A549 (cell line): ENCODE results near the gene COPS9. TPM values are rescaled to one million over a fixed set of nuclear protein-coding genes. Genes with fewer than 3 reads are reported as not detected.

Experiments used
- ATAC-seq, 2 experiments: fragments of 200-7000 bp in 1 of 2; fragments of >200 bp in 1 of 2; cut with Nextera tagmentation in 1 of 2; cut with Tn5 transposase in 1 of 2; 3 replicates each; pipeline versions ENCODE4 v1.8.0 to v1.9.1; 2018 to 2020; ENCODE audit warnings: mild to moderate bottlenecking in 1 of 2, moderate library complexity in 1 of 2
- CTCF ChIA-PET: fragments of 300-600 bp; sonication (Branson Sonifier 250); formaldehyde crosslinking; extraction: SDS; loops from one replicate; lab custom pipeline; 2021; ENCODE audit warnings: antibody characterized with exemption, inconsistent platforms; lab: Yijun Ruan, JAX
- POLR2A ChIA-PET: fragments of 350-600 bp; formaldehyde crosslinking; extraction: SDS; loops from one replicate; lab custom pipeline; 2021; ENCODE audit warnings: antibody characterized with exemption, inconsistent platforms; lab: Yijun Ruan, JAX
- DNase-seq, 2 experiments: peaks; one replicate each; pipeline versions ENCODE4 v3.0.0 to v3.0.0-alpha.2; 2011 to 2016; ENCODE audit warnings: low read depth in 1 of 2, low spot score in 1 of 2
- FAIRE-seq: peaks from 2 replicates; lab custom pipeline; 2011; peaks lifted over from hg19 to GRCh38; lab: Jason Lieb, UNC
- H3K27ac ChIP-seq, 2 experiments: fragments of >200 bp; sonication (Bioruptor Twin); formaldehyde crosslinking; 3 replicates each; pipeline ENCODE4 v1.5.1; 2016 to 2017
- H3K4me1 ChIP-seq: fragments of >200 bp; sonication (Bioruptor Twin); formaldehyde crosslinking; 3 replicates; pipeline ENCODE4 v1.6.1; 2016
- H3K4me2 ChIP-seq: fragments of >200 bp; sonication (Bioruptor Twin); formaldehyde crosslinking; 3 replicates; pipeline ENCODE4 v1.6.1; 2016
- H3K4me3 ChIP-seq: fragments of >200 bp; sonication (Bioruptor Twin); formaldehyde crosslinking; 3 replicates; pipeline ENCODE4 v1.5.1; 2016
- H3K9me3 ChIP-seq: fragments of >200 bp; sonication (Bioruptor Twin); formaldehyde crosslinking; 3 replicates; pipeline ENCODE4 v1.6.1; 2016
- BHLHE40 ChIP-seq: IDR thresholded peaks from 2 replicates; pipeline ENCODE4 v1.6.1; 2012; ENCODE audit warnings: low read depth, low read length, inconsistent platforms
- CBX2 ChIP-seq: fragments of 200-600 bp; sonication (generic); IDR thresholded peaks from 2 replicates; pipeline ENCODE4 v1.6.1; 2016; ENCODE audit warnings: low read depth, mild to moderate bottlenecking, borderline replicate concordance
- EHMT2 ChIP-seq: fragments of 200-600 bp; sonication (generic); IDR thresholded peaks from 2 replicates; pipeline ENCODE4 v1.6.1; 2016; ENCODE audit warnings: antibody characterized with exemption, low read depth, mild to moderate bottlenecking, moderate library complexity
- EP300 ChIP-seq, 2 experiments: fragments of >200 bp; sonication (Bioruptor Twin); formaldehyde crosslinking; IDR thresholded peaks; 2 replicates in 1 of 2; 3 replicates in 1 of 2; pipeline ENCODE4 v1.6.1; 2016 to 2017
- FOSB ChIP-seq: fragments of 250-450 bp; sonication (Bioruptor Pico); IDR thresholded peaks from 2 replicates; pipeline ENCODE4 v1.5.0; 2020; ENCODE audit warnings: mild to moderate bottlenecking, moderate library complexity
- FOSL2 ChIP-seq, 2 experiments: fragments of 450-650 bp in 1 of 2; fragments of >200 bp in 1 of 2; sonication (Bioruptor Twin) in 1 of 2; formaldehyde crosslinking; IDR thresholded peaks; 2 replicates each; pipeline versions ENCODE4 v1.5.0 to v1.6.1; 2016 to 2020; ENCODE audit warnings: mild to moderate bottlenecking in 1 of 2, moderate library complexity in 1 of 2
- HDAC2 ChIP-seq: fragments of 200-600 bp; sonication (generic); IDR thresholded peaks from 2 replicates; pipeline ENCODE4 v1.6.1; 2016
- HMGXB4 ChIP-seq: fragments of 250-450 bp; sonication (Bioruptor Pico); IDR thresholded peaks from 2 replicates; pipeline ENCODE4 v1.5.0; 2021; ENCODE audit warnings: mild to moderate bottlenecking, moderate library complexity, borderline replicate concordance
- HOXA7 ChIP-seq: fragments of 250-450 bp; sonication (Bioruptor Pico); IDR thresholded peaks from 2 replicates; pipeline ENCODE4 v1.5.0; 2020; ENCODE audit warnings: mild to moderate bottlenecking, moderate library complexity
- HOXB13 ChIP-seq: fragments of 250-450 bp; sonication (Bioruptor Pico); IDR thresholded peaks from 2 replicates; pipeline ENCODE4 v1.5.0; 2020; ENCODE audit warnings: low read depth, mild to moderate bottlenecking, moderate library complexity
- KDM5A ChIP-seq: fragments of 200-600 bp; sonication (generic); IDR thresholded peaks from 2 replicates; pipeline ENCODE4 v1.6.1; 2016; ENCODE audit warnings: antibody characterized with exemption, mild to moderate bottlenecking
- MAFK ChIP-seq: fragments of 450-650 bp; IDR thresholded peaks from 2 replicates; pipeline ENCODE4 v1.6.1; 2014; ENCODE audit not compliant: partially characterized antibody
- MAX ChIP-seq: IDR thresholded peaks from 2 replicates; pipeline ENCODE4 v1.6.1; 2012
- PBX3 ChIP-seq: IDR thresholded peaks from 2 replicates; pipeline ENCODE4 v1.6.1; 2012
- POLR2AphosphoS2 ChIP-seq: conservative IDR thresholded peaks from 2 replicates; pipeline ENCODE4 v1.6.1; 2012; ENCODE audit warnings: low read length, improper control_type of control experiment, inconsistent platforms
- RCOR1 ChIP-seq: fragments of 150-350 bp; IDR thresholded peaks from 2 replicates; pipeline ENCODE4 v1.6.1; 2014; ENCODE audit warnings: antibody characterized with exemption, low read length, low read depth
- RNF2 ChIP-seq: fragments of 200-600 bp; sonication (generic); IDR thresholded peaks from 2 replicates; pipeline ENCODE4 v1.6.1; 2016; ENCODE audit warnings: low read depth, mild to moderate bottlenecking, antibody characterized with exemption, moderate library complexity, borderline replicate concordance
- SREBF2 ChIP-seq: fragments of 450-650 bp; IDR thresholded peaks from 2 replicates; pipeline ENCODE4 v1.6.1; 2014; ENCODE audit warnings: mild to moderate bottlenecking, moderate library complexity
- TFCP2L1 ChIP-seq: fragments of 250-450 bp; sonication (Bioruptor Pico); IDR thresholded peaks from 2 replicates; pipeline ENCODE4 v1.5.0; 2021; ENCODE audit warnings: mild to moderate bottlenecking
- TP53 ChIP-seq: fragments of 250-450 bp; sonication (Bioruptor Pico); IDR thresholded peaks from 2 replicates; pipeline ENCODE4 v1.5.0; 2021; ENCODE audit warnings: mild to moderate bottlenecking, moderate library complexity
- ZC3H11A ChIP-seq: fragments of 450-650 bp; IDR thresholded peaks from 2 replicates; pipeline ENCODE4 v1.6.1; 2014; ENCODE audit warnings: antibody characterized with exemption, mild to moderate bottlenecking
- ZFP36 ChIP-seq: fragments of 450-650 bp; IDR thresholded peaks from 2 replicates; pipeline ENCODE4 v1.6.1; 2014; ENCODE audit warnings: borderline replicate concordance; ENCODE audit not compliant: partially characterized antibody
- WGBS: methylation state at CpG from one replicate; pipeline ENCODE4 v1.1.6; 2017; ENCODE audit errors: missing lambda C conversion rate; 5-methylcytosine and 5-hydroxymethylcytosine counted together
- polyA plus RNA-seq, 4 experiments: library from polyadenylated mRNA; depleted of rRNA in 3 of 4; stranded (reverse); fragments of >200 nt; fragmentation: RNase III in 1 of 4; extraction: RNeasy Plus Mini Kit Qiagen cat#74134 plus additional on column Dnase treatment in 1 of 4; gene quantifications; 2 replicates in 3 of 4; 3 replicates in 1 of 4; pipeline ENCODE4 v1.2.3, GENCODE V29; 2011 to 2017
- TF ChIP-seq, protein P1 (sequence below): fragments of >200 bp; sonication (Bioruptor Twin); formaldehyde crosslinking; IDR thresholded peaks from 2 replicates; pipeline ENCODE4 v1.6.1; 2016

Gene COPS9
- polyA plus RNA-seq, 2 of the 4 experiments (the other 2 are of a cell fraction): 321 to 356 TPM

DNA sequence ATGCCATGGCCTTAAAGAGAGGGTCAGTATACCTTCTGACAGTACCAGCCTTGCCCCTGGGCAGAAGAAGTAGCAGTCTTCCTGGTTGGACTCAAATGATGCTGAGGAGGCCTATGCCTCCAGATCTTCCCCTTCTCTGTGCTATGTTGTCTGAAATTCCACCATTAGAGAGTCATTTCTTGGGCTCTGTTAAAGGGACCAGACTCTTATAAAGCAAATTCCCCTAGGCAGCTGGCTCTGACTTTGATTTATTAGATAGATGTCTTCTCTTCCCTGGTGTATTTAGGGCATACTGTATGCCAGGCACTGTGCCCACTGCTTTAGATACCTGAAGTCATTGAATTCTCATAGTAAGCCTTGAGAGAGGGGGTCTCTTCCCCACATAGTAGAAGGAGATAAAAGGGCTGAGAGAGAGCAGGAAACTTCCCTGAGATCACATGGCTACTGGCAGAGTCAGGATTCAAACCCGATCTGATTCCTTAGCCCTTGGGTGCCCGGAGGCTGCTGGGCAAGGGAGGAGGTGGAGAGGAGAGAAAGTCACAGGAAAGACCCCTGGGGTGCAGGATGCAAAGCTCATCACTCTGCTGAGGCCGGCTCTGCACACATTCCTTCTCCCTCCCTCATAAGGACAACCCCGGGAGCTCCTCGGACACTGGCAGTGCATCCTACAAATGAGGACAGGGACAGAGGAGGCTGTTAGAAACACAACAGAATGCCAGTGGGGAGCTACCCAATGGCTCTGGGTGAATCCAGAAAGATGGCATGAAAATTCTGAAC is 23.0 kb downstream of the COPS9 start:
- ATAC-seq (no peak), DNase-seq (no peak), FAIRE-seq (no peak)
- Histone ChIP-seq H3K4me1 (no peaks in the 10 kb centered on the region), H3K4me2 (no peak overlapping the region), H3K9me3 (0 out of 3 replicates have a peak, but pooled peaks cover 5% of the 10 kb centered on the region), H3K4me3 (no peak overlapping the region), H3K27ac (no peak overlapping the region)
- POLR2A ChIA-PET: no interaction called here
- no peak for TF ChIP-seq EHMT2
- TF ChIP-seq HOXA7: no peak
- no peak for TF ChIP-seq KDM5A
- TF ChIP-seq FOSB: no peak
- TF ChIP-seq HDAC2: no peak
- no peak for TF ChIP-seq TP53 (CRISPR knock-in tag)
- TF ChIP-seq, protein P1, sequence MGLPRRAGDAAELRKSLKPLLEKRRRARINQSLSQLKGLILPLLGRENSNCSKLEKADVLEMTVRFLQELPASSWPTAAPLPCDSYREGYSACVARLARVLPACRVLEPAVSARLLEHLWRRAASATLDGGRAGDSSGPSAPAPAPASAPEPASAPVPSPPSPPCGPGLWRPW: no peak
- TF ChIP-seq HMGXB4: no peak
- TF ChIP-seq RCOR1: no peak
- no peak for TF ChIP-seq CBX2
- no peak for TF ChIP-seq HOXB13
- no peak for TF ChIP-seq SREBF2
- TF ChIP-seq RNF2: no peak
- TF ChIP-seq EP300 (IDR thresholded peaks at IDR 0.05): no peak
- no peak for TF ChIP-seq MAFK
- TF ChIP-seq TFCP2L1 (CRISPR knock-in tag): no peak
- TF ChIP-seq PBX3: no peak
- no peak for TF ChIP-seq BHLHE40
- no peak for TF ChIP-seq FOSL2 (IDR thresholded peaks at IDR 0.05)
- no peak for TF ChIP-seq FOSL2 (CRISPR knock-in tag; IDR thresholded peaks at IDR 0.05)
- no peak for TF ChIP-seq ZC3H11A
- WGBS: 9% methylated on average over 5 of the region's 5 CpGs
- CTCF ChIA-PET: interaction anchor here (0.8 to 1.6 kb wide), 2 partner anchors 31 to 52 kb away, joined by 3 to 6 read pairs; no protein-coding TSS in a partner anchor

- Histone ChIP-seq H3K4me1 (no peaks in the 10 kb centered on the region), H3K4me3 (no peak overlapping the region), H3K4me2 (no peak overlapping the region), H3K9me3 (0 out of 3 replicates have a peak, but pooled peaks cover 5% of the 10 kb centered on the region), H3K27ac (no peak overlapping the region)
- POLR2A ChIA-PET: no interaction called here
- TF ChIP-seq BHLHE40: no peak
- no peak for TF ChIP-seq ZFP36
- no peak for TF ChIP-seq POLR2AphosphoS2
- WGBS: 16% methylated on average over 10 of the region's 10 CpGs
- no peak for ATAC-seq
- FAIRE-seq: no peak
- CTCF ChIA-PET: no interaction called here
- DNase-seq: no peak
These were observed 24.9 kb downstream of the COPS9 start for GRCh38 chr2:240111253-240111652.

DNA sequence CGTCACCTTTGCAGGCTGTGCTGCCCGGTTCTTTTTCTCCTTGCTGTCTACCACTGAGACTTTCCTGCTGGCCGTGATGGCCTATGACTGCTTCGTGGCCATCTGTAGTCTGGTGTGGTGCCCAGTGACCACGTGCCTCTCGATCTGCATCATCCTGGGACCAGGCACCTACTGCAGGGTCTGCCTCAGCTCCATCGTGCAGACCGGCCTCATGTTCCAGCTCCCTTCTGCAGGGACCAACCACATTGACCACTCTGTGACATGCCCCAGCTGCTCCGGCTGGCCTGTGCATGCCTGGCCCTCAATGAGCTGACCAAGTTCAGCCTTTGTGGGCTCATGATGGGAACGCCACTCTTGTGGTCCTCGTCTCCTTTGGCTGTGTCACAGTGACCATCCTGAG is 26.7 kb downstream of the COPS9 start:
- no peaks in the 10 kb centered on the region for H3K9me3 ChIP-seq
- H3K27ac ChIP-seq: no peak overlapping the region
- H3K4me2 ChIP-seq: no peak overlapping the region
- TF ChIP-seq MAX: no peak
- ChIA-PET CTCF (interaction anchor here (0.9 kb wide), 1 partner anchor 34 kb away, joined by 3 read pairs; no protein-coding TSS in a partner anchor), POLR2A (no interaction called here)
- H3K4me1 ChIP-seq: no peaks in the 10 kb centered on the region
- ATAC-seq (no peak), FAIRE-seq (no peak), DNase-seq (no peak)
- no peak overlapping the region for H3K4me3 ChIP-seq
- 28% methylated on average over 8 of the region's 11 CpGs for WGBS
